ENCODE results near the gene SOCS3. TPM values are rescaled to one million over a fixed set of nuclear protein-coding genes. Genes with fewer than 3 reads are reported as not detected.

SOCS3 gene
- total and polyA plus RNA-seq, 10 of the 15 experiments (the other 5 are each of a cell fraction or from before 2014, with no cell fraction given) = 0.05 to 3.9 (median 1.0) TPM

GRCh38 chr17:78387977-78388941 lies 28.4 kb upstream of the SOCS3 start (continued):
- peak; percentile 63; the same call in 1 of the 2 replicates for TF ChIP-seq RELB (IDR thresholded peaks at IDR 0.05; ENCODE audit: low read depth)
- TF ChIP-seq NFXL1 (IDR thresholded peaks at IDR 0.05; ENCODE audit: borderline replicate concordance) = no peak
- no peak for TF ChIP-seq BMI1 (IDR thresholded peaks at IDR 0.05; ENCODE audit: borderline replicate concordance)
- TF ChIP-seq MEF2A (IDR thresholded peaks at IDR 0.05; ENCODE audit: insufficient read depth, low read depth, low read length) = peak; percentile 68
- peak; percentile 12; the same call in 1 of the 2 replicates for TF ChIP-seq RAD21 (IDR thresholded peaks at IDR 0.05; ENCODE audit: insufficient read depth, low read depth, low read length)
- no peak for TF ChIP-seq PAX5 (IDR thresholded peaks at IDR 0.05; ENCODE audit: borderline replicate concordance, low read depth, low read length)
- TF ChIP-seq NRF1 (conservative IDR thresholded peaks at IDR 0.05; ENCODE audit: low read depth, low read length) = no peak
- no peak for TF ChIP-seq CHD2 (IDR thresholded peaks at IDR 0.05; ENCODE audit: borderline replicate concordance, low read depth, low read length)
- peak; percentile 98 for TF ChIP-seq SPI1 (IDR thresholded peaks at IDR 0.05; ENCODE audit: borderline replicate concordance, insufficient read depth, low read depth, low read length)
- peak; percentile 88 for TF ChIP-seq NR2F1 (conservative IDR thresholded peaks at IDR 0.05)
- no peak for TF ChIP-seq CBX3 (IDR thresholded peaks at IDR 0.05; ENCODE audit: borderline replicate concordance, low read depth)
- no peak for TF ChIP-seq STAT1 (conservative IDR thresholded peaks at IDR 0.05)
- TF ChIP-seq ZNF274 (IDR thresholded peaks at IDR 0.05; ENCODE audit: insufficient read depth, insufficient read length) = no peak
- no peak for TF ChIP-seq E2F4 (IDR thresholded peaks at IDR 0.05; ENCODE audit: low read depth, low read length)
